GM19324 (cell line): ENCODE data around the gene GPR158.
"Not testable (repeated sequence)": the region's sequence is repeated elsewhere in the genome, so short reads cannot be mapped to it uniquely, and the experiment has no call there.

Experiments used
- ATAC-seq: cut with Tn5 transposase; IDR thresholded peaks from one replicate; pipeline ENCODE4 v1.9.1; 2021; ENCODE audit warnings: mild to moderate bottlenecking, moderate library complexity; ENCODE audit not compliant: unreplicated experiment, low FRiP score

Gene GPR158

GRCh38 chr10:25294032-25294926 lies 119.5 kb downstream of the GPR158 start:
- no peak for ATAC-seq

GRCh38 chr10:25296324-25296723 lies 121.5 kb downstream of the GPR158 start:
- no peak for ATAC-seq

- no peak for ATAC-seq
Observed at GRCh38 chr10:25297466-25297865, 122.7 kb downstream of the GPR158 start.

- ATAC-seq: no peak
Observed at GRCh38 chr10:25300073-25300472, 125.3 kb downstream of the GPR158 start.

- no peak for ATAC-seq
Observed at GRCh38 chr10:25304606-25305005, 129.8 kb downstream of the GPR158 start.

GRCh38 chr10:25306386-25306785 lies 131.6 kb downstream of the GPR158 start:
- no peak for ATAC-seq

- no peak for ATAC-seq
Observed at GRCh38 chr10:25308278-25308677, 133.5 kb downstream of the GPR158 start.

GRCh38 chr10:25317596-25318211 lies 142.9 kb downstream of the GPR158 start:
- not testable (repeated sequence) for ATAC-seq

GRCh38 chr10:25327273-25327672 lies 152.5 kb downstream of the GPR158 start:
- no peak for ATAC-seq

- ATAC-seq: no peak
Observed at GRCh38 chr10:25328361-25328760, 153.6 kb downstream of the GPR158 start.

- ATAC-seq: not testable (repeated sequence)
Observed at GRCh38 chr10:25329587-25329986, 154.8 kb downstream of the GPR158 start.

- no peak for ATAC-seq
Observed at GRCh38 chr10:25334445-25334844, 159.6 kb downstream of the GPR158 start.

GRCh38 chr10:25336330-25336729 lies 161.5 kb downstream of the GPR158 start:
- ATAC-seq: no peak

GRCh38 chr10:25338271-25338670 lies 163.5 kb downstream of the GPR158 start:
- ATAC-seq: no peak

GRCh38 chr10:25339966-25340365 lies 165.2 kb downstream of the GPR158 start:
- ATAC-seq: no peak

GRCh38 chr10:25349520-25349919 lies 174.7 kb downstream of the GPR158 start:
- no peak for ATAC-seq

- no peak for ATAC-seq
Observed at GRCh38 chr10:25356609-25357008, 181.8 kb downstream of the GPR158 start.

GRCh38 chr10:25357269-25357668 lies 182.5 kb downstream of the GPR158 start:
- no peak for ATAC-seq

GRCh38 chr10:25382029-25382810 lies 207.4 kb downstream of the GPR158 start:
- ATAC-seq: no peak

GRCh38 chr10:25382901-25383300 lies 208.1 kb downstream of the GPR158 start:
- not testable (repeated sequence) for ATAC-seq

- no peak for ATAC-seq
Observed at GRCh38 chr10:25383686-25384085, 208.9 kb downstream of the GPR158 start.
